Stomach (tissue), 4 donors: ENCODE measurements around the gene MCEMP1.

Source experiments
- CTCF ChIP-seq, 7 experiments: fragments of 450-650 bp in 4 of 7; fragments of 200-600 bp in 3 of 7; sonication (generic) in 3 of 7; IDR thresholded peaks; one replicate each; pipeline ENCODE4 v1.5.1; 2016 to 2019; ENCODE audit warnings: antibody characterized with exemption in 7 of 7, control low read depth in 2 of 7, mild to moderate bottlenecking in 1 of 7
- EP300 ChIP-seq: sonication (generic); formaldehyde crosslinking; IDR thresholded peaks from one replicate; pipeline ENCODE4 v1.6.1; 2017; ENCODE audit warnings: antibody characterized with exemption

DNA sequence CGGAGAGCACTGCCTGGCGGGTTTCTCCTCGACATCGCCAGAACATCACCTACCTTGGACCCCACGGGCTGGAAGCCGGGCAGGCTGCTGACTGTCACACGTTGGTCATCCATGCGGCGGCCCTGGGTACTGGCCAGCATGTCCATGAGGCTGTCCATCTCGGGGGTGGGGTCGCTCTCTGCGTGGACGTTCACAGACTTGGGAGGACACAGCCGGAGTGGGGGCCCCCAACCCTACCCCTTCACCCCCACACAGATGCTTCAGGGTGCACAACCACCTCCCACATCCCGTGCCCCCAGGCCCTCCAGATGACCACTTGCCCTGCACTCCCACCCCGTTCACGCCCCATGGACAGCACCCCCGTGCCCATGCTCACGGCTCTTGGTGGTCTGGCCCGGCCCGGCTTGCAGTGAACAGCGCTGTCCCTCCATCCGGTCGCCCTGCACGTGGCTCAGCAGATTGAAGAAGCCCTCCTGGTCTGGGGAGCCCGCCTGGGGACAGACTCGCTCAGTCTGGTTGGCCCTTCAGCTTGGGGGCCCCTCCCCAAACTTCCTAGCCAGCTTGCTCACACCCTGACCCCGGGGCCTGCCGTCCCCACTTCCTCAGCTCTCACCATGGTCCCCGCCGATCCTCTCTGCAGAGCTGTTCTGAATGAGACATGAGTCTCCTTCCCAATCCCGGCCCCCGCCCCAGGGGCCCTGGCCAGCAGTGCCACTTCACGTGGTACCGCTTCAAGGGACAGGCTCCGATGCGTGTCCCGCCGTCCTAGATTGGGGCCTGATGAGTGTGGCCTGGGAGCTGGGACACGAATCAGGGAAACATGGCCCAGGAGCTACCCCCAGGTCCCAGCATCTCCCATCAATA, 44.3 kb upstream of the MCEMP1 start:
- TF ChIP-seq CTCF (IDR thresholded peaks at IDR 0.05) (no peak), EP300 (no peak)
